ENCODE results near the gene UBALD1.

Gene UBALD1

DNA sequence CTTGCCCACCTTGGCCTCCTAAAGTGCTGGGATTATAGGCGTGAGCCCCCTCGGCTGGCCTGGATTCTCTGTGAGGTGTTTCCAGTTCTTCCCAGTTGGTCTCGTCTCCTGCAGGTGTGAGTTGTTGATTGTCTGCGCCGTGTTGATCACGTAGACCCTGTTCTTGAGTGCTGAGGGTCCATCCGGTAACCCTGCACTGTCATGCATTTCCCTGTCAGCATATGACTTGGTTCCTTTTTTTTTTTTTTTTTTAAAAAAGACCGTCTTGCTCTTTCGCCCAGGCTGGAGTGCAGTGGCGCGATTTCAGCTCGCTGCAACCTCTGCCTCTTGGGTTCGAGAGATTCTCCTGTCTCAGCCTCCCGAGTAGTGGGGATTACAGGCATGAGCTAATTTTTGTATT is 27.2 kb upstream of the UBALD1 start:
- TF ChIP-seq, protein P1, sequence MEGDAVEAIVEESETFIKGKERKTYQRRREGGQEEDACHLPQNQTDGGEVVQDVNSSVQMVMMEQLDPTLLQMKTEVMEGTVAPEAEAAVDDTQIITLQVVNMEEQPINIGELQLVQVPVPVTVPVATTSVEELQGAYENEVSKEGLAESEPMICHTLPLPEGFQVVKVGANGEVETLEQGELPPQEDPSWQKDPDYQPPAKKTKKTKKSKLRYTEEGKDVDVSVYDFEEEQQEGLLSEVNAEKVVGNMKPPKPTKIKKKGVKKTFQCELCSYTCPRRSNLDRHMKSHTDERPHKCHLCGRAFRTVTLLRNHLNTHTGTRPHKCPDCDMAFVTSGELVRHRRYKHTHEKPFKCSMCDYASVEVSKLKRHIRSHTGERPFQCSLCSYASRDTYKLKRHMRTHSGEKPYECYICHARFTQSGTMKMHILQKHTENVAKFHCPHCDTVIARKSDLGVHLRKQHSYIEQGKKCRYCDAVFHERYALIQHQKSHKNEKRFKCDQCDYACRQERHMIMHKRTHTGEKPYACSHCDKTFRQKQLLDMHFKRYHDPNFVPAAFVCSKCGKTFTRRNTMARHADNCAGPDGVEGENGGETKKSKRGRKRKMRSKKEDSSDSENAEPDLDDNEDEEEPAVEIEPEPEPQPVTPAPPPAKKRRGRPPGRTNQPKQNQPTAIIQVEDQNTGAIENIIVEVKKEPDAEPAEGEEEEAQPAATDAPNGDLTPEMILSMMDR (IDR thresholded peaks at IDR 0.05; ENCODE audit: low read depth, low read length, missing control alignments): no peak
- in situ Hi-C loops (cut with HindIII; ENCODE audit: low sequenced_read_pairs): loop anchor here (25.0 kb wide), 1 partner anchor 130 kb away; no protein-coding TSS in a partner anchor
- no peak for DNase-seq (ENCODE audit: low read depth)
- H3K4me3 ChIP-seq (ENCODE audit: low read depth, low read length): no peak overlapping the region

DNA sequence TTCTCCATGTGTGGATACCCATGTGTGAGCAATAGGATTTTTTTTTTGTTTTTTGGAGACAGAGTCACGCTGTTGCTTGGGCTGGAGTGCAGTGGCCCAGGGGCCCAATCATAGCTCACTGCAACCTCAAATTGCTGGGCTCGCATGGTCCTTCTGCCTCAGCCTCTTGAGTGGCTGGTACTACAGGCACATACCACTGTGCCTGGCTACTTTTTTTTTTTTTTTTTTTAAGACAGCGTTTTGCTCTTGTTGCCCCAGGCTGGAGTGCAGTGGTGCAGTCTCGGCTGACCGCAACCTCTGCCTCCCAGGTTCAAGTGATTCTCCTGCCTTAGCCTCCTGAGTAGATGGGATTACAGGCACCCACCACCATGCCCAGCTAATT is 26.6 kb upstream of the UBALD1 start:
- in situ Hi-C loops (cut with HindIII; ENCODE audit: low sequenced_read_pairs): loop anchor here (25.0 kb wide), 1 partner anchor 129 kb away; no protein-coding TSS in a partner anchor
- DNase-seq (ENCODE audit: low read depth): no peak
- TF ChIP-seq, protein P1 (IDR thresholded peaks at IDR 0.05; ENCODE audit: low read depth, low read length, missing control alignments): no peak
- H3K4me3 ChIP-seq (ENCODE audit: low read depth, low read length): no peak overlapping the region

- in situ Hi-C loops (cut with HindIII; ENCODE audit: low sequenced_read_pairs): loop anchor here (25.0 kb wide), 1 partner anchor 128 kb away; no protein-coding TSS in a partner anchor
- TF ChIP-seq, protein P1 (IDR thresholded peaks at IDR 0.05; ENCODE audit: low read depth, low read length, missing control alignments): no peak
- no peak overlapping the region for H3K4me3 ChIP-seq (ENCODE audit: low read depth, low read length)
- DNase-seq (ENCODE audit: low read depth): no peak
These were observed 26.1 kb upstream of the UBALD1 start for GRCh38 chr16:4640572-4641305.

- in situ Hi-C loops (cut with HindIII; ENCODE audit: low sequenced_read_pairs): loop anchor here (25.0 kb wide), 1 partner anchor 128 kb away; no protein-coding TSS in a partner anchor
- TF ChIP-seq, protein P1 (IDR thresholded peaks at IDR 0.05; ENCODE audit: low read depth, low read length, missing control alignments): no peak
These were observed 25.3 kb upstream of the UBALD1 start for GRCh38 chr16:4639899-4640509.

GRCh38 chr16:4637501-4638166 is 22.9 kb upstream of the UBALD1 start:
- no peak for DNase-seq (ENCODE audit: low read depth)
- H3K4me3 ChIP-seq (ENCODE audit: low read depth, low read length): no peak overlapping the region
- in situ Hi-C loops (cut with HindIII; ENCODE audit: low sequenced_read_pairs): loop anchor here (25.0 kb wide), 1 partner anchor 125 kb away; no protein-coding TSS in a partner anchor

More at GRCh38 chr16:4639899-4640509, 25.3 kb upstream of the UBALD1 start:
- no peak overlapping the region for H3K4me3 ChIP-seq (ENCODE audit: low read depth, low read length)
- no peak for DNase-seq (ENCODE audit: low read depth)

DNA sequence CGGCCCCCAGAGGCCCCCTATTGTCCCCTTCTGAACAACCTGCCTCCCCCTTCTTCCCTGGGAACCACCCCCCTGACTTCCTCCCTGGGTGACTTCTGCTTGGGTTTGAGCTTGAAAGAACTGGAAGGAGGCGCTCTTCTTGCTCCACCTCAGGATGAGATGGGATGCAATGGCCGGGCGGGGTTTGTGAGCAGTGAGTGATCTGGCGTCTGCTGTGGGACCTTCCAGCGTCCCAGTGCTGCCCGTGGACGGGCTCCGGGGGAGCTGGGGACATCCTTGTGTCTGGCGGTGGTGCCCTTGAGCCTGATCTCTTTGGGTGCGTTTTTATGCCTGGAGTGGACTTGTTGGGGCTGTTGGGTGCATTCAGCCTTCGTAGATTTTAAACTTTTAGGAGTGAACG is 21.5 kb upstream of the UBALD1 start:
- H3K4me3 ChIP-seq (ENCODE audit: low read depth, low read length): no peak overlapping the region
- no peak for DNase-seq (ENCODE audit: low read depth)
- TF ChIP-seq, protein P1 (IDR thresholded peaks at IDR 0.05; ENCODE audit: low read depth, low read length, missing control alignments): no peak
- in situ Hi-C loops (cut with HindIII; ENCODE audit: low sequenced_read_pairs): loop anchor here (25.0 kb wide), 1 partner anchor 124 kb away; no protein-coding TSS in a partner anchor

More at GRCh38 chr16:4637501-4638166, 22.9 kb upstream of the UBALD1 start:
- TF ChIP-seq, protein P1 (IDR thresholded peaks at IDR 0.05; ENCODE audit: low read depth, low read length, missing control alignments): no peak

All from astrocyte of the cerebellum (primary cell).